Testis (tissue), 3 donors: ENCODE results near the gene DUSP8. TPM values are rescaled to one million over a fixed set of nuclear protein-coding genes. Genes with fewer than 3 reads are reported as not detected.

Source experiments
- DNase-seq: peaks from one replicate; pipeline ENCODE4 v3.0.0-alpha.2; 2019
- H3K27ac ChIP-seq, 2 donors: fragments of 200-600 bp; sonication (generic); one replicate each; pipeline ENCODE4 v1.5.1; 2019
- H3K27me3 ChIP-seq: fragments of 200-600 bp; sonication (generic); one replicate; pipeline ENCODE4 v1.5.1; 2019
- H3K36me3 ChIP-seq: fragments of 200-600 bp; sonication (generic); one replicate; pipeline ENCODE4 v1.5.1; 2017; ENCODE audit warnings: low read depth; ENCODE audit errors: missing control alignments
- H3K4me1 ChIP-seq: fragments of 200-600 bp; sonication (generic); one replicate; pipeline ENCODE4 v1.5.1; 2019
- H3K4me3 ChIP-seq, 2 donors: fragments of 200-600 bp; sonication (generic); one replicate each; pipeline ENCODE4 v1.5.1; 2017 to 2019
- H3K9me3 ChIP-seq: fragments of 200-600 bp; sonication (generic); one replicate; pipeline ENCODE4 v1.5.1; 2017
- POLR2A ChIP-seq: fragments of 450-650 bp; IDR thresholded peaks from one replicate; pipeline ENCODE4 v1.6.1; 2017; ENCODE audit warnings: antibody characterized with exemption, mild to moderate bottlenecking, moderate library complexity
- WGBS, 2 donors: methylation state at CpG; one replicate each; pipeline ENCODE4 v1.1.5; 2018; 5-methylcytosine and 5-hydroxymethylcytosine counted together
- intact Hi-C: fragments of 100-400 bp; cut with DNase I; formaldehyde crosslinking; loops from one replicate; pipeline ENCODE4 v1.15.1; 2023; ENCODE audit warnings: low total_unique reads
- polyA plus RNA-seq: library from polyadenylated mRNA; stranded (reverse); fragments of 350-450 nt; fragmentation: Illumina TruSeq; extraction: RNeasy Lipid Tissue Mini Kit (QIAGEN cat#74804); gene quantifications from one replicate; pipeline ENCODE4 v1.2.3, GENCODE V29; 2014; ENCODE audit warnings: low read depth, low replicate concordance; ENCODE audit not compliant: insufficient read depth
- total RNA-seq, 2 donors: library from RNA; depleted of rRNA; stranded (reverse); fragments of >200 nt; gene quantifications; one replicate each; pipeline ENCODE4 v1.2.3, GENCODE V29; 2016
- TF ChIP-seq, protein P1 (sequence below), 3 experiments: fragments of 450-650 bp in 2 of 3; fragments of 200-600 bp in 1 of 3; sonication (generic) in 1 of 3; IDR thresholded peaks; one replicate each; pipeline ENCODE4 v1.5.1; 2016 to 2019; ENCODE audit warnings: antibody characterized with exemption in 3 of 3, mild to moderate bottlenecking in 2 of 3, moderate library complexity in 1 of 3

The DUSP8 gene
- total and polyA plus RNA-seq, 3 donors from 2014 or later: 7.0 to 14.4 (median 8.5) TPM

DNA sequence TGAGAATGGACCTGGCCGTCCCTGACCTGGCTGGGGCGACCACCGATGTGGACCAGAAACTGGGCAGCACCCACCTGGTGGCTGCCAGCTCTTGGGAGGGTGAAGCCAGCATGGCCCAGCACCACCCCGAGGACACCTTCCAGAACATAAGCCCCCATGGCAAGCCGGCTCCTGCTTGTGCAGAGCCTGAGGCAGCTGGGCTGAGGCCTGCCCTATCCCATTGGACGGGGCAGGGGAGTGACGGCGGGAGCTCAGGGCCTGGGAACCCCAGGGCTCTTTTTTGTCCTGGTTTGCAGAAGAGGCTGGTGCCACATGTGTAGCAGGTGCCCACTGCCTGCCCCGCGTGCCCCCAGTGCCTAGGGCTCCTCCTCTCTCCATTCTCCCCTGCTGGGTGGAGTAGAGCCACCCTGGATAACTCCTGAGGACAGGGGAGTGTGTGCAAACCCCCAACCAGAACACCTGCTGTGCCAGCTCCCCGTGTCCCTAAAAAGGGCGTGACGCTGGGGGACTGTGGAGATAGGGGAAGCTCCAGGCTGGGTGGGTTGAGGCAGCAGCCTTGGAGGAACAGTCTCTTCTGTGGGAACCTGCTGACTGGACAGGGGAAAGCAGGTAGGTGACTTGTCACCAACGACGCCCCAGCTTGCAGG, 11.9 kb downstream of the DUSP8 start:
- DNase-seq: no peak
- peak overlapping the region in 1 of 2 donors; percentile 13 for H3K27ac ChIP-seq
- peaks cover 14% of the 10 kb centered on the region for H3K4me1 ChIP-seq
- no peak overlapping the region for H3K4me3 ChIP-seq
- no peaks in the 10 kb centered on the region for H3K27me3 ChIP-seq
- TF ChIP-seq POLR2A: no peak
- H3K9me3 ChIP-seq: no peaks in the 10 kb centered on the region
- intact Hi-C loops: no loop called here
- no peaks in the 10 kb centered on the region for H3K36me3 ChIP-seq
- WGBS, 2 donors: 81 to 90% methylated on average over 7 to 15 of the region's 15 CpGs

DNA sequence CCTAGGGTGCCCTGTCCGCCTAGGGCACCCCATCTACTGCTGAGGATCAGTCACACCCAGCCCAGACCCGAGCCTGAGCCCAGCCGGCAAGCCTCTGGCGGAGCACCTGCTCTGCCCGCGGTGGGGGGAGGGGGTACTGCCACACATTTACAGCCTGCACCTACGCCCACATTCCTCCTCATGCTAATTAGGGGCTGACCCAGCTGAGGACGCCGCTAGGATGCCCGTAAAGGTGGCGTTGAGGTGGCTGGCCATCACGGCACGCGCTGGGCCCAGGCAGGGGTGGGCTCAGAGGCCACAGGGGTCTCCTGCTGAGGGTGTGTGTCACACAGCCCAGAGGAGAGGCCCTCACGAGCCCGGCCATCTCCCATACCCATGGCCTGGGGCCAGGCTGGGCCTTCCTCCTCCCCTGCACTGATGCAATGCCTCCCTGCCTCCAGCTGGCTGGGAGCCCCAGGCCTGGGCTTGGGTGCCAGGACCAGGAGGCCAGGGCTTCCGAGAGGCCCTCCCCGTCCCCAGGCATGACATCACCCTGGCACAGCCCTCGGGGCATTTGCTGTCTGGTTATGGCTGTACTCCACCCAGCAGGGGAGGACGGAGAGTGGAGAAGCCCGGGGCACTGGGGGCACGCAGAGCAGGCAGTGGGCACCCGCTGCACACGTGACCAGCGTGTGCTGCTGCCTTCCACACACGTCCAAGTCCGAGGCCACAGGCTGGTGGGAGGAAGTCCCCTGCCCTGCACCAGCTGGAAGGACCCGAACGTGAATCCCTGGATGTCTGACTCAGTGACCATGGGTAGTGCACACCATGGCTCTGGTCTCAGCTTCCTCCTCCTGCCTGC, 12.7 kb downstream of the DUSP8 start:
- Histone ChIP-seq H3K4me3 (no peak overlapping the region), H3K9me3 (no peaks in the 10 kb centered on the region), H3K27ac (peak overlapping the region; percentile 68), H3K36me3 (no peaks in the 10 kb centered on the region), H3K4me1 (peaks cover 14% of the 10 kb centered on the region), H3K27me3 (no peaks in the 10 kb centered on the region)
- intact Hi-C loops: no loop called here
- TF ChIP-seq POLR2A: no peak
- TF ChIP-seq, protein P1, sequence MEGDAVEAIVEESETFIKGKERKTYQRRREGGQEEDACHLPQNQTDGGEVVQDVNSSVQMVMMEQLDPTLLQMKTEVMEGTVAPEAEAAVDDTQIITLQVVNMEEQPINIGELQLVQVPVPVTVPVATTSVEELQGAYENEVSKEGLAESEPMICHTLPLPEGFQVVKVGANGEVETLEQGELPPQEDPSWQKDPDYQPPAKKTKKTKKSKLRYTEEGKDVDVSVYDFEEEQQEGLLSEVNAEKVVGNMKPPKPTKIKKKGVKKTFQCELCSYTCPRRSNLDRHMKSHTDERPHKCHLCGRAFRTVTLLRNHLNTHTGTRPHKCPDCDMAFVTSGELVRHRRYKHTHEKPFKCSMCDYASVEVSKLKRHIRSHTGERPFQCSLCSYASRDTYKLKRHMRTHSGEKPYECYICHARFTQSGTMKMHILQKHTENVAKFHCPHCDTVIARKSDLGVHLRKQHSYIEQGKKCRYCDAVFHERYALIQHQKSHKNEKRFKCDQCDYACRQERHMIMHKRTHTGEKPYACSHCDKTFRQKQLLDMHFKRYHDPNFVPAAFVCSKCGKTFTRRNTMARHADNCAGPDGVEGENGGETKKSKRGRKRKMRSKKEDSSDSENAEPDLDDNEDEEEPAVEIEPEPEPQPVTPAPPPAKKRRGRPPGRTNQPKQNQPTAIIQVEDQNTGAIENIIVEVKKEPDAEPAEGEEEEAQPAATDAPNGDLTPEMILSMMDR (IDR thresholded peaks at IDR 0.05): no peak
- peak; percentile 92 for DNase-seq
- 59 to 65% methylated on average over 13 to 29 of the region's 29 CpGs for WGBS, 2 donors

DNA sequence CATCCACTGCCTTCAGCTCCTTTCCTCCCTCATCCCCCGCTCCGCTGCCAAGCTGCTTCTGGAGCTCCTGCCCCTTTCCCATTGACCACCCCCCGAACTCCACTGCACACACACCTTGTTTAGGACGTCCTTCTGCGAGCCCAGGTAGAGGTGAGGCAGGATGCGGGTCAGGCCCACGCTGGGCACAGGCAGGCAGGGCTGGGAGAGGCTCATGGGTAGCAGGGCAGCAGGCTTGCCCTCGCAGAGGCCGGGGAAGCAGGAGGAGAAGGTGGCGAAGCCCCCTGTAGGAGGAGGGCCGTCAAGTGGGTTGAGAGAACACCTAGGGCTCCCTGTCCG, 13.3 kb downstream of the DUSP8 start:
- H3K27me3 ChIP-seq: no peaks in the 10 kb centered on the region
- intact Hi-C loops: no loop called here
- WGBS, 2 donors: 70 to 78% methylated on average over 6 to 12 of the region's 12 CpGs
- TF ChIP-seq POLR2A: no peak
- TF ChIP-seq, protein P1 (IDR thresholded peaks at IDR 0.05): no peak
- no peaks in the 10 kb centered on the region for H3K9me3 ChIP-seq
- DNase-seq: no peak
- H3K4me1 ChIP-seq: peaks cover 14% of the 10 kb centered on the region
- H3K27ac ChIP-seq: peak overlapping the region; percentile 68
- H3K36me3 ChIP-seq: no peaks in the 10 kb centered on the region
- no peak overlapping the region for H3K4me3 ChIP-seq

DNA sequence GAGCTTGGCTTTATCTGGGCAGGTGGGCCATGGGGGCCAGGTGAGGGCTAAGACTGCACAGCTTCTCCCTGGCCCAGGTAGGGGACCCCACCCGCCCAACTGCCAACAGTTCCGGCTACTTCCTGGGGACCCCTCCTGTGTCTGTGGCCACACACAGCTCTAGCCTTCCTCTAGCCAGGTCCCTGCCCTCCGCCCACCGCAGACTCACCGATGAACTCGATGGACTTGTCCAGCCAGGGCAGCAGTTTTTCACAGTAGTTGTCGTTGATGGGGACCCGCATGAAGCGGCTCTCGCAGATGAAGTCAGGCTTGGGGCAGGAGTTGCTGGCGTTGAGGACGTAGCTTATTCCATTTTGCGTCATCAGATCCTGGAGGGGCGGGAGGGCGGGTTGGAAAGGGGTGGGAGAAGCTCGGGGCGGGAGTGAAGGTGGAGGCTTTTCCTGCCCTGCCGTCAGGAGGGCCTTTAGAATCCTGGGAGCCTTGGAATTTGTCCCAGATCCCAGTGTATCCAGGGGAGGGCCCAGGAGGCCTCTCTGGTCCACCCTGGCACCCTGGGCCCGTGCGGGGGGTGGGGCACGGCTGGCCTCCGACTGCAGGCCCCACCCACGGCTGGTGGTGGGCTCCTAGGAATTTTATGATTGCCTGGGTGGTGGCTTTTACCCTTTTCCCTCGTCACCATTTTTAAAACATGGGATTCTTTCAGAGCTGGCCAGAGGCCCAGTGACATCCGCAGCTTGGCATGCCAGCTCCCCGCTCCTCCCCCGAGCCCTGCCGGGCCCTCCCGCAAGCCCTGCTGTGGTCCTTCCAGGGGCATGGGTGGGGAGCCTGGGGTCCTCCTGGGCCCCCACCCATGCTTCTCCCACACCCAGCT, 13.9 kb downstream of the DUSP8 start:
- Histone ChIP-seq H3K9me3 (no peaks in the 10 kb centered on the region), H3K4me3 (no peak overlapping the region), H3K27me3 (no peaks in the 10 kb centered on the region), H3K36me3 (no peaks in the 10 kb centered on the region), H3K27ac (peak overlapping the region; percentile 68), H3K4me1 (peaks cover 14% of the 10 kb centered on the region)
- 53 to 67% methylated on average over 21 to 29 of the region's 29 CpGs for WGBS, 2 donors
- intact Hi-C loops: no loop called here
- no peak for TF ChIP-seq POLR2A
- TF ChIP-seq, protein P1 (IDR thresholded peaks at IDR 0.05): no peak
- peak; percentile 70 for DNase-seq
